Transverse colon (tissue), 4 donors: ENCODE data around the gene TIMM29.

Experiments
- CTCF ChIP-seq, 5 experiments: fragments of 200-600 bp in 3 of 5; fragments of 450-650 bp in 2 of 5; sonication (generic) in 3 of 5; IDR thresholded peaks; 1 replicate in 2 of 5; 2 replicates in 3 of 5; pipeline ENCODE4 v1.5.1; 2016 to 2017; ENCODE audit warnings: antibody characterized with exemption in 5 of 5, inconsistent platforms in 3 of 5, mild to moderate bottlenecking in 2 of 5, moderate library complexity in 1 of 5
- POLR2A ChIP-seq: fragments of 450-650 bp; IDR thresholded peaks from one replicate; pipeline ENCODE4 v1.6.1; 2016; ENCODE audit warnings: antibody characterized with exemption, mild to moderate bottlenecking, moderate library complexity
- POLR2AphosphoS5 ChIP-seq, 3 donors: sonication (generic); formaldehyde crosslinking; IDR thresholded peaks; one replicate each; pipeline ENCODE4 v1.6.1; 2016; ENCODE audit warnings: antibody characterized with exemption in 3 of 3

- TF ChIP-seq CTCF (IDR thresholded peaks at IDR 0.05) (no peak), POLR2AphosphoS5 (IDR thresholded peaks at IDR 0.05) (no peak), POLR2A (no peak)
Measured at GRCh38 chr19:10975374-10976130, 46.9 kb downstream of the TIMM29 start.
